GM23248 (cell line): Measurements from ENCODE around the gene MVB12B.

Experiments used
- EZH2 ChIP-seq: fragments of 200-600 bp; sonication (generic); IDR thresholded peaks from 2 replicates; pipeline ENCODE4 v1.6.1; 2018; ENCODE audit warnings: antibody characterized with exemption, mild to moderate bottlenecking; ENCODE audit not compliant: insufficient read depth, poor library complexity, severe bottlenecking
- EZH2phosphoT487 ChIP-seq: fragments of 200-600 bp; sonication (generic); IDR thresholded peaks from 2 replicates; pipeline ENCODE4 v1.6.1; 2018; ENCODE audit warnings: antibody characterized with exemption, moderate library complexity, mild to moderate bottlenecking, low read depth; ENCODE audit not compliant: insufficient read depth

- TF ChIP-seq EZH2 (no peak), EZH2phosphoT487 (no peak)
Measured at GRCh38 chr9:126457175-126457547, 130.5 kb downstream of the MVB12B start.
